Activated CD4-positive, CD25-positive, alpha-beta regulatory T cell treated with anti-CD3 and anti-CD28 coated beads, Interleukin-2, amount 50 U/mL, for 16 hours (primary cell): ENCODE results near the gene AP5Z1.

ENCODE experiments used
- DNase-seq: peaks from one replicate; pipeline ENCODE4 v3.0.0-alpha.2; 2020; ENCODE audit warnings: low read depth, low spot score

The AP5Z1 gene

DNA sequence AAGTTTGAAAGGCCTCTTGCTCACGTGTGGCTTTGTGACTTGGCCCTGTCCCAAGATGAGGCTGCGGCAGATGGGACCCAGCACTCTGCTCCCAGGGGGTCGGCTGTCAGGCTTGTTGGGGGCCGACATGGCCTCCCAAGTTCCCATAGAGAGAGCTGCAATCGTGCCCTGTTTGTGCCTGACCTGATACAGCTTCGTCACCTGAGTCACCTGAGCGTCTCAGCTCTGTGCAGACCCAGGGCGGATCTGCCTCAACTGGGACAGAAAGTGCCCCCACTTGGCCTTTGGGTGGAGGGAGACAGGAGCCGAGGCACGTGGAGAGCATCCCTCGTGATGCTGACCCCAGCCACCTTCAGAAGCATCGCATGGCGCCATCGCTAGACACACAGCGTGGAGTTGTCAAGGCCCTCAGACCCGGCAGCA, 64.7 kb downstream of the AP5Z1 start:
- DNase-seq = no peak
